ENCODE data around the gene TADA2B.

GRCh38 chr4:7052923-7053715, 9.9 kb downstream of the TADA2B start:
- TF ChIP-seq POLR2AphosphoS5 (IDR thresholded peaks at IDR 0.05): peak in 1 of 4 donors; percentile 18
- no peak for TF ChIP-seq POLR2A (IDR thresholded peaks at IDR 0.05)
- TF ChIP-seq, protein P1, sequence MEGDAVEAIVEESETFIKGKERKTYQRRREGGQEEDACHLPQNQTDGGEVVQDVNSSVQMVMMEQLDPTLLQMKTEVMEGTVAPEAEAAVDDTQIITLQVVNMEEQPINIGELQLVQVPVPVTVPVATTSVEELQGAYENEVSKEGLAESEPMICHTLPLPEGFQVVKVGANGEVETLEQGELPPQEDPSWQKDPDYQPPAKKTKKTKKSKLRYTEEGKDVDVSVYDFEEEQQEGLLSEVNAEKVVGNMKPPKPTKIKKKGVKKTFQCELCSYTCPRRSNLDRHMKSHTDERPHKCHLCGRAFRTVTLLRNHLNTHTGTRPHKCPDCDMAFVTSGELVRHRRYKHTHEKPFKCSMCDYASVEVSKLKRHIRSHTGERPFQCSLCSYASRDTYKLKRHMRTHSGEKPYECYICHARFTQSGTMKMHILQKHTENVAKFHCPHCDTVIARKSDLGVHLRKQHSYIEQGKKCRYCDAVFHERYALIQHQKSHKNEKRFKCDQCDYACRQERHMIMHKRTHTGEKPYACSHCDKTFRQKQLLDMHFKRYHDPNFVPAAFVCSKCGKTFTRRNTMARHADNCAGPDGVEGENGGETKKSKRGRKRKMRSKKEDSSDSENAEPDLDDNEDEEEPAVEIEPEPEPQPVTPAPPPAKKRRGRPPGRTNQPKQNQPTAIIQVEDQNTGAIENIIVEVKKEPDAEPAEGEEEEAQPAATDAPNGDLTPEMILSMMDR (IDR thresholded peaks at IDR 0.05): no peak
- TF ChIP-seq EP300 (IDR thresholded peaks at IDR 0.05): no peak

Measured in sigmoid colon (tissue), 4 donors.